ENCODE measurements around the gene DBX2.

GRCh38 chr12:45089411-45090075 lies 38.6 kb upstream of the DBX2 start:
- TF ChIP-seq, protein P1, sequence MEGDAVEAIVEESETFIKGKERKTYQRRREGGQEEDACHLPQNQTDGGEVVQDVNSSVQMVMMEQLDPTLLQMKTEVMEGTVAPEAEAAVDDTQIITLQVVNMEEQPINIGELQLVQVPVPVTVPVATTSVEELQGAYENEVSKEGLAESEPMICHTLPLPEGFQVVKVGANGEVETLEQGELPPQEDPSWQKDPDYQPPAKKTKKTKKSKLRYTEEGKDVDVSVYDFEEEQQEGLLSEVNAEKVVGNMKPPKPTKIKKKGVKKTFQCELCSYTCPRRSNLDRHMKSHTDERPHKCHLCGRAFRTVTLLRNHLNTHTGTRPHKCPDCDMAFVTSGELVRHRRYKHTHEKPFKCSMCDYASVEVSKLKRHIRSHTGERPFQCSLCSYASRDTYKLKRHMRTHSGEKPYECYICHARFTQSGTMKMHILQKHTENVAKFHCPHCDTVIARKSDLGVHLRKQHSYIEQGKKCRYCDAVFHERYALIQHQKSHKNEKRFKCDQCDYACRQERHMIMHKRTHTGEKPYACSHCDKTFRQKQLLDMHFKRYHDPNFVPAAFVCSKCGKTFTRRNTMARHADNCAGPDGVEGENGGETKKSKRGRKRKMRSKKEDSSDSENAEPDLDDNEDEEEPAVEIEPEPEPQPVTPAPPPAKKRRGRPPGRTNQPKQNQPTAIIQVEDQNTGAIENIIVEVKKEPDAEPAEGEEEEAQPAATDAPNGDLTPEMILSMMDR (IDR thresholded peaks at IDR 0.05), result no peak
- TF ChIP-seq EP300 (IDR thresholded peaks at IDR 0.05), result no peak
